Transverse colon (tissue), 4 donors: ENCODE measurements around the gene DIP2A. TPM values are rescaled to one million over a fixed set of nuclear protein-coding genes. Genes with fewer than 3 reads are reported as not detected.
"Not testable (repeated sequence)": the region's sequence is repeated elsewhere in the genome, so short reads cannot be mapped to it uniquely, and the experiment has no call there.

Experiments
- DNase-seq: peaks from one replicate; pipeline ENCODE4 v3.0.0-alpha.2; 2019
- H3K27ac ChIP-seq, 4 donors: fragments of 200-600 bp; sonication (generic); 2 replicates each; pipeline ENCODE4 v1.5.1; 2016 to 2018; ENCODE audit warnings: inconsistent platforms in 4 of 4
- H3K27me3 ChIP-seq: fragments of 200-600 bp; sonication (generic); 2 replicates; pipeline ENCODE4 v1.5.1; 2017; ENCODE audit warnings: inconsistent platforms
- H3K36me3 ChIP-seq, 4 donors: fragments of 200-600 bp; sonication (generic); 2 replicates each; pipeline ENCODE4 v1.5.1; 2017 to 2019; ENCODE audit warnings: inconsistent platforms in 4 of 4
- H3K4me1 ChIP-seq, 4 donors: fragments of 200-600 bp; sonication (generic); 2 replicates each; pipeline ENCODE4 v1.5.1; 2017 to 2020; ENCODE audit warnings: inconsistent platforms in 4 of 4
- H3K4me3 ChIP-seq, 4 donors: fragments of 200-600 bp; sonication (generic); 1 replicate in 1 of 4; 2 replicates in 3 of 4; pipeline versions ENCODE4 v1.5.1 to v1.6.1; 2017 to 2019; ENCODE audit warnings: inconsistent platforms in 4 of 4
- H3K9me3 ChIP-seq, 2 donors: fragments of 200-600 bp; sonication (generic); 2 replicates each; pipeline ENCODE4 v1.5.1; 2017 to 2019; ENCODE audit warnings: inconsistent platforms in 2 of 2
- EP300 ChIP-seq: sonication (generic); formaldehyde crosslinking; IDR thresholded peaks from one replicate; pipeline ENCODE4 v1.6.1; 2017; ENCODE audit warnings: antibody characterized with exemption, low read depth
- POLR2A ChIP-seq: fragments of 450-650 bp; IDR thresholded peaks from one replicate; pipeline ENCODE4 v1.6.1; 2016; ENCODE audit warnings: antibody characterized with exemption, mild to moderate bottlenecking, moderate library complexity
- POLR2AphosphoS5 ChIP-seq, 3 donors: sonication (generic); formaldehyde crosslinking; IDR thresholded peaks; one replicate each; pipeline ENCODE4 v1.6.1; 2016; ENCODE audit warnings: antibody characterized with exemption in 3 of 3
- WGBS, 2 donors: methylation state at CpG; one replicate each; pipeline ENCODE4 v1.1.5; 2018; ENCODE audit warnings: low coverage in 1 of 2; 5-methylcytosine and 5-hydroxymethylcytosine counted together
- in situ Hi-C, 4 donors: fragments of 200-750 bp; cut with MboI; loops; one replicate each; pipeline versions ENCODE4 v1.15.0 to v1.15.1; 2017; ENCODE audit warnings: low sequenced_read_pairs in 3 of 4, low pct_ligation_motif_present in 1 of 4, low pct_unique_long_range_greater_than_20kb in 1 of 4
- intact Hi-C: fragments of 100-400 bp; cut with DNase I; formaldehyde crosslinking; loops from one replicate; pipeline ENCODE4 v1.15.1; 2023; ENCODE audit warnings: low total_unique reads
- total RNA-seq, 4 donors: library from RNA; depleted of rRNA; stranded (reverse); fragments of >200 nt; gene quantifications; one replicate each; pipeline ENCODE4 v1.1.0, GENCODE V29; 2016
- TF ChIP-seq, protein P1 (sequence below), 5 experiments: fragments of 200-600 bp in 3 of 5; fragments of 450-650 bp in 2 of 5; sonication (generic) in 3 of 5; IDR thresholded peaks; 1 replicate in 2 of 5; 2 replicates in 3 of 5; pipeline ENCODE4 v1.5.1; 2016 to 2017; ENCODE audit warnings: antibody characterized with exemption in 5 of 5, inconsistent platforms in 3 of 5, mild to moderate bottlenecking in 2 of 5, moderate library complexity in 1 of 5

Gene DIP2A
- total RNA-seq, 4 donors from 2014 or later = 68.8 to 121 (median 92.9) TPM

DNA sequence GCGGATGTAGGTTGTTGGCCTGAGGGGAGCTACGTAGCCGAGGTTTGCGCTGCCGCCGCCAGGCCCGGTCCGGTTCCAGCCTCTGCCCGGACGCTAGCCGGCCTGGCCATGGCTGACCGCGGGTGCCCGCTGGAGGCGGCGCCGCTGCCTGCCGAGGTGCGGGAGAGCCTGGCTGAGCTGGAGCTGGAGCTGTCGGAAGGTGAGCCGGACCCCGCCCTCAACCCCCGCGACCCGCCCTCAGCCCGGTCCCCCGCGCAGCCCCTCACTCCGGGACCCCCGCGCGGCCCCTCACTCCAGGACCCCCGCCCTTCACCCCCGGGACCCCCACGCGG, 299 bp downstream of the DIP2A start:
- in situ Hi-C loops (no loop called here), intact Hi-C loops (no loop called here)
- TF ChIP-seq, protein P1, sequence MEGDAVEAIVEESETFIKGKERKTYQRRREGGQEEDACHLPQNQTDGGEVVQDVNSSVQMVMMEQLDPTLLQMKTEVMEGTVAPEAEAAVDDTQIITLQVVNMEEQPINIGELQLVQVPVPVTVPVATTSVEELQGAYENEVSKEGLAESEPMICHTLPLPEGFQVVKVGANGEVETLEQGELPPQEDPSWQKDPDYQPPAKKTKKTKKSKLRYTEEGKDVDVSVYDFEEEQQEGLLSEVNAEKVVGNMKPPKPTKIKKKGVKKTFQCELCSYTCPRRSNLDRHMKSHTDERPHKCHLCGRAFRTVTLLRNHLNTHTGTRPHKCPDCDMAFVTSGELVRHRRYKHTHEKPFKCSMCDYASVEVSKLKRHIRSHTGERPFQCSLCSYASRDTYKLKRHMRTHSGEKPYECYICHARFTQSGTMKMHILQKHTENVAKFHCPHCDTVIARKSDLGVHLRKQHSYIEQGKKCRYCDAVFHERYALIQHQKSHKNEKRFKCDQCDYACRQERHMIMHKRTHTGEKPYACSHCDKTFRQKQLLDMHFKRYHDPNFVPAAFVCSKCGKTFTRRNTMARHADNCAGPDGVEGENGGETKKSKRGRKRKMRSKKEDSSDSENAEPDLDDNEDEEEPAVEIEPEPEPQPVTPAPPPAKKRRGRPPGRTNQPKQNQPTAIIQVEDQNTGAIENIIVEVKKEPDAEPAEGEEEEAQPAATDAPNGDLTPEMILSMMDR (IDR thresholded peaks at IDR 0.05) = peak in 1 of 5 experiments; percentile 11
- no peak for TF ChIP-seq EP300
- no peak for TF ChIP-seq POLR2A
- no peak for TF ChIP-seq POLR2AphosphoS5 (IDR thresholded peaks at IDR 0.05)
- WGBS, 2 donors = 0% methylated on average over 30 of the region's 36 CpGs; no CpG with 5 or more reads in 1 of the 2 donors
- DNase-seq = no peak
- Histone ChIP-seq H3K9me3 (no peaks in the 10 kb centered on the region), H3K4me3 (peak overlapping the region; percentile 96 to 99 (median 98)), H3K27me3 (no peaks in the 10 kb centered on the region), H3K36me3 (no peaks in the 10 kb centered on the region), H3K4me1 (peaks cover 15 to 49% (median 40%) of the 10 kb centered on the region in 4 donors), H3K27ac (peak overlapping the region; percentile 90 to 98 (median 94))

DNA sequence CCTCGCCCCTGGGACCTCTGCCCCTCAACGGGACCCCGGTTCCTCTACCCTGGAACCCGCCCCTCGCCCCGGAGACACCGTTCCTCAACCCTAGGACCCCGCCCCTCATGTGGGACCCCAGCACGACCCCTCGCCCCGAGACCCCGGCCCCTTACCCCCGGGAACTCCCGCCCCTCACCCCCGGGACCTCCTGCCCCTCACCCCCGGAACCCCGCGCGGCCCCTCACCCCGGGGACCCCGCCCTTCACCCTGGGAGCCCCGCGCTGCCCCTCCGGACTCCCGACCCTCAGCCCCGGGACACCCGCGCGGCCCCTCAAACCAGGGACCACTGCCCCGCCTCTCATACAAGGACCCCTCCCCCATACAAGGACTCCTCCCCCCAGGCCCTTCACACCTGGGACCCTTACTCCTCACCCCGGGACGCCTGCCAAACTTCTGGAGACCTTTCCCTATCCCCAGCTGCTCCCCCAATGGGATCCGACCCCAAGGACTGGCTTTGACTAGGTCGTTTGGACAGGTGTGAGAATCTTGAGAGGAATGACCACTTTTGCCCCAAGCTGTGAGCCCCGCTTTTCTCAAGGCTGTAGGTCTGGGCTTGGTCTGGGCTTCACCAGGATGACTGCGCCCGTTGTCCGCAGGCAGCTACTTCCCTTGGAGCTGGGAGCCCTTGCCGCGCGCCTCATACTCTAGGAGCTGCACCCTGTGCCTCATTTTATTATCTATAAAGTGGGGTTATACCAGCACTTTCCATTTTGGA, 843 bp downstream of the DIP2A start:
- DNase-seq = peak; percentile 55
- intact Hi-C loops (no loop called here), in situ Hi-C loops (no loop called here)
- WGBS, 2 donors = 0 to 5% methylated on average over 3 to 24 of the region's 41 CpGs
- Histone ChIP-seq H3K9me3 (no peaks in the 10 kb centered on the region), H3K27ac (peak overlapping the region; percentile 90 to 98 (median 94)), H3K4me3 (peak overlapping the region; percentile 96 to 99 (median 98)), H3K27me3 (no peaks in the 10 kb centered on the region), H3K4me1 (peaks cover 15 to 49% (median 36%) of the 10 kb centered on the region in 4 donors), H3K36me3 (no peaks in the 10 kb centered on the region)
- TF ChIP-seq EP300 = no peak
- TF ChIP-seq, protein P1 (IDR thresholded peaks at IDR 0.05) = no peak
- TF ChIP-seq POLR2AphosphoS5 (IDR thresholded peaks at IDR 0.05) = no peak

DNA sequence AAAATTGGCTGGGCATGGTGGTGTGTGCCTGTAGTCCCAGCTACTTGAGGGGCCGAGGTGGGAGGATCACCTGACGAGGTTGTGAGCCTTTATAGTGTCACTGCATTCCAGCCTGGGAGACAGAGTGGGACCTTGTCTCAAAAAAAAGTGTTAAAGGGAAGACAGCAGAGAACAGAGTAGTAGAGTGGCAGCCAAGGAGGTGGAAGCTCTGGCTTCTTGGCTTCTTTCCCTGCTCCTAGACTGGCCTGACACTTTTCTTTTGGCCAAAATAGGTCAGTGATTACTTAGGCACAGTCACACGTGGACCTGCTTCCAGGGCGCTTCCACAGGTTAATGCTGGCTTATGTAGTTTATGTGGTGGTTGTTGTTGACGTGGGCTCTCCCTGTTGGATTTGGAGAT, 3.2 kb downstream of the DIP2A start:
- in situ Hi-C loops = no loop called here

DNA sequence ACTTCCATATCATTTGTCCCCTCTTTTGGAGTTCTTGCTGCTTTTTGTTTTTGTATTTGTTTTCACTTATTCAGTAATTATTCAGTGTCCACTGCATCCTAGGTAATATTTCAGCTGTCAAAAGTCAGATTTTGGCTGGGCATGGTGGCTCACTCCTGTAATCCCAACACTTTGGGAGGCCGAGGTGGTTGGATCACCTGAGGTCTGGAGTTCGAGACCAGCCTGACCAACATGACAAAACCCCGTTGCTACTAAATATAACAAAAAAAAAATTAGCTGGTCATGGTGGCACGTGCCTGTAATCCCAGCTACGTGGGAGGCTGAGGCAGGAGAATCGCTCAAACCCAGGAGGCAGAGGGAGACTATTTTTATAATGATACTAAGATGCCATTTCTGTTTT, 6.5 kb downstream of the DIP2A start:
- H3K36me3 ChIP-seq, DNase-seq, H3K27ac ChIP-seq, in situ Hi-C loops, H3K9me3 ChIP-seq, intact Hi-C loops, H3K4me3 ChIP-seq, H3K27me3 ChIP-seq: not testable (repeated sequence)
- 96% methylated on average over 6 of the region's 6 CpGs; no CpG with 5 or more reads in 1 of the 2 donors for WGBS, 2 donors
- H3K4me1 ChIP-seq = peaks cover 0 to 13% (median 2%) of the 10 kb centered on the region in 4 donors

More for the DNA sequence above, 3.2 kb downstream of the DIP2A start:
- H3K4me3 ChIP-seq = no peak overlapping the region
- H3K27ac ChIP-seq = no peak overlapping the region
- WGBS, 2 donors = 75 to 100% methylated on average over 2 to 5 of the region's 5 CpGs
- H3K27me3 ChIP-seq = no peaks in the 10 kb centered on the region
- H3K36me3 ChIP-seq = no peaks in the 10 kb centered on the region
- TF ChIP-seq POLR2A = no peak
- no peak for TF ChIP-seq POLR2AphosphoS5 (IDR thresholded peaks at IDR 0.05)
- TF ChIP-seq, protein P1 (IDR thresholded peaks at IDR 0.05) = no peak
- no peak for TF ChIP-seq EP300
- intact Hi-C loops = no loop called here
- no peaks in the 10 kb centered on the region for H3K9me3 ChIP-seq
- DNase-seq = no peak
- peaks cover 8 to 29% (median 16%) of the 10 kb centered on the region in 4 donors for H3K4me1 ChIP-seq

DNA sequence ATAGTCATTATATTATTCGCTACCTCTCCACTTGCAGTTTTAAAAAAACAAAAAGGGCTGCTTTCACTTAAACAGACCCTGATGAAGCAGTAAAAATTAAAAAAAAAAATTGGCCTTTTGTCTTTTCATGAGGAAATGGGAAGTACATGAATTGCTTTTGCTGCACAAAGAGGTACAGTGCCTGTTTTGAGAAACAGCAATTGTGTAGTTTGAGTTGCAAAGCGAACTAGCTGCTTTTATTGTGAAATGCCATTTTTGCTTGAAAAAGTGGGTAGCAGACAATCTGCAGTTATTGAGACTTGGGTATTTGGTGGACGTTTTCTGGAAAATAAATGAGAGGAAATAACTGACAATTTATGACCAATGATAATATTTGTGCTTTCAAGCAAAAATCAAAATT, 7.0 kb downstream of the DIP2A start:
- WGBS, 2 donors = 90 to 91% methylated on average over 3 of the region's 3 CpGs
- no peak for DNase-seq
- in situ Hi-C loops = no loop called here
- H3K36me3 ChIP-seq = no peaks in the 10 kb centered on the region
- no peaks in the 10 kb centered on the region for H3K9me3 ChIP-seq
- H3K4me3 ChIP-seq = no peak overlapping the region
- intact Hi-C loops = no loop called here
- H3K27me3 ChIP-seq = no peaks in the 10 kb centered on the region
- no peak for TF ChIP-seq POLR2AphosphoS5 (IDR thresholded peaks at IDR 0.05)
- no peak for TF ChIP-seq EP300
- TF ChIP-seq, protein P1 (IDR thresholded peaks at IDR 0.05) = no peak
- no peak for TF ChIP-seq POLR2A
- peaks cover 0 to 8% (median 0%) of the 10 kb centered on the region in 4 donors for H3K4me1 ChIP-seq
- no peak overlapping the region for H3K27ac ChIP-seq
